ENCODE results near the gene RFPL4AL1. TPM values are rescaled to one million over a fixed set of nuclear protein-coding genes. Genes with fewer than 3 reads are reported as not detected.

RFPL4AL1 gene
- total RNA-seq, 6 experiments from 2014 or later, result 0.57 to 0.79 TPM; not detected in 4

GRCh38 chr19:55802281-55802680, 33.4 kb downstream of the RFPL4AL1 start:
- H3K27ac ChIP-seq, result no peak overlapping the region
- no peaks in the 10 kb centered on the region for H3K4me1 ChIP-seq
- H3K9me3 ChIP-seq, result no peaks in the 10 kb centered on the region
- no peak overlapping the region for H3K4me3 ChIP-seq
- WGBS (ENCODE audit: insufficient coverage, low coverage, low lambda C conversion rate, missing lambda C conversion rate), result 33% methylated on average over 2 of the region's 2 CpGs
- intact Hi-C loops (cut with DNase I), result loop anchor here in 1 of 2 donors (10.0 kb wide), 1 partner anchor 117 kb away; no protein-coding TSS in a partner anchor
- no peaks in the 10 kb centered on the region for H3K27me3 ChIP-seq
- DNase-seq, result no peak
- ATAC-seq, result peak in 3 of 4 donors; percentile 48 to 69 (median 55)
- TF ChIP-seq CTCF (IDR thresholded peaks at IDR 0.05) (no peak), POLR2A (IDR thresholded peaks at IDR 0.05) (no peak)
- no peaks in the 10 kb centered on the region for H3K36me3 ChIP-seq

- intact Hi-C loops (cut with DNase I), result loop anchor here in 1 of 2 donors (5.0 to 10.0 kb wide), 2 partner anchors 125 to 172 kb away; no protein-coding TSS in a partner anchor
- TF ChIP-seq CTCF (IDR thresholded peaks at IDR 0.05) (peak; percentile 66 to 73 (median 68)), POLR2A (IDR thresholded peaks at IDR 0.05) (no peak)
- Histone ChIP-seq H3K9me3 (no peaks in the 10 kb centered on the region), H3K27ac (no peak overlapping the region), H3K36me3 (no peaks in the 10 kb centered on the region), H3K4me3 (peak overlapping the region in 2 of 3 donors; percentile 17 to 18), H3K27me3 (no peaks in the 10 kb centered on the region), H3K4me1 (peaks cover 0 to 8% (median 0%) of the 10 kb centered on the region in 4 donors)
- ATAC-seq (peak; percentile 97 to 99 (median 98)), DNase-seq (peak; percentile 68 to 81 (median 79))
- WGBS (ENCODE audit: insufficient coverage, low coverage, low lambda C conversion rate, missing lambda C conversion rate), result 17% methylated on average over 16 of the region's 20 CpGs
Observed at GRCh38 chr19:55809381-55810058, 40.6 kb downstream of the RFPL4AL1 start.

- Histone ChIP-seq H3K4me1 (peaks cover 0 to 8% (median 0%) of the 10 kb centered on the region in 4 donors), H3K9me3 (no peaks in the 10 kb centered on the region), H3K4me3 (no peak overlapping the region), H3K27me3 (no peaks in the 10 kb centered on the region), H3K36me3 (no peaks in the 10 kb centered on the region), H3K27ac (no peak overlapping the region)
- TF ChIP-seq POLR2A (IDR thresholded peaks at IDR 0.05) (no peak), CTCF (IDR thresholded peaks at IDR 0.05) (no peak)
- DNase-seq (no peak), ATAC-seq (no peak)
- WGBS (ENCODE audit: insufficient coverage, low coverage, low lambda C conversion rate, missing lambda C conversion rate), result 34% methylated on average over 3 of the region's 3 CpGs
- intact Hi-C loops (cut with DNase I), result no loop called here
Observed at GRCh38 chr19:55811340-55811739, 42.4 kb downstream of the RFPL4AL1 start.

GRCh38 chr19:55812449-55812848, 43.5 kb downstream of the RFPL4AL1 start:
- Histone ChIP-seq H3K4me1 (peaks cover 0 to 8% (median 0%) of the 10 kb centered on the region in 4 donors), H3K36me3 (no peaks in the 10 kb centered on the region), H3K27me3 (no peaks in the 10 kb centered on the region), H3K27ac (no peak overlapping the region), H3K9me3 (no peaks in the 10 kb centered on the region), H3K4me3 (no peak overlapping the region)
- intact Hi-C loops (cut with DNase I), result no loop called here
- no peak for TF ChIP-seq POLR2A (IDR thresholded peaks at IDR 0.05)
- TF ChIP-seq CTCF (IDR thresholded peaks at IDR 0.05), result no peak
- no peak for DNase-seq
- no peak for ATAC-seq
- WGBS (ENCODE audit: insufficient coverage, low coverage, low lambda C conversion rate, missing lambda C conversion rate), result 26% methylated on average over 7 of the region's 7 CpGs
